HG03432 (cell line): ENCODE results near the gene KANSL1.
"Not testable (repeated sequence)": the region's sequence is repeated elsewhere in the genome, so short reads cannot be mapped to it uniquely, and the experiment has no call there.

Source experiments
- ATAC-seq: cut with Tn5 transposase; IDR thresholded peaks from one replicate; pipeline ENCODE4 v1.9.1; 2021; ENCODE audit warnings: mild to moderate bottlenecking, moderate library complexity; ENCODE audit not compliant: unreplicated experiment

Gene KANSL1, protein sequence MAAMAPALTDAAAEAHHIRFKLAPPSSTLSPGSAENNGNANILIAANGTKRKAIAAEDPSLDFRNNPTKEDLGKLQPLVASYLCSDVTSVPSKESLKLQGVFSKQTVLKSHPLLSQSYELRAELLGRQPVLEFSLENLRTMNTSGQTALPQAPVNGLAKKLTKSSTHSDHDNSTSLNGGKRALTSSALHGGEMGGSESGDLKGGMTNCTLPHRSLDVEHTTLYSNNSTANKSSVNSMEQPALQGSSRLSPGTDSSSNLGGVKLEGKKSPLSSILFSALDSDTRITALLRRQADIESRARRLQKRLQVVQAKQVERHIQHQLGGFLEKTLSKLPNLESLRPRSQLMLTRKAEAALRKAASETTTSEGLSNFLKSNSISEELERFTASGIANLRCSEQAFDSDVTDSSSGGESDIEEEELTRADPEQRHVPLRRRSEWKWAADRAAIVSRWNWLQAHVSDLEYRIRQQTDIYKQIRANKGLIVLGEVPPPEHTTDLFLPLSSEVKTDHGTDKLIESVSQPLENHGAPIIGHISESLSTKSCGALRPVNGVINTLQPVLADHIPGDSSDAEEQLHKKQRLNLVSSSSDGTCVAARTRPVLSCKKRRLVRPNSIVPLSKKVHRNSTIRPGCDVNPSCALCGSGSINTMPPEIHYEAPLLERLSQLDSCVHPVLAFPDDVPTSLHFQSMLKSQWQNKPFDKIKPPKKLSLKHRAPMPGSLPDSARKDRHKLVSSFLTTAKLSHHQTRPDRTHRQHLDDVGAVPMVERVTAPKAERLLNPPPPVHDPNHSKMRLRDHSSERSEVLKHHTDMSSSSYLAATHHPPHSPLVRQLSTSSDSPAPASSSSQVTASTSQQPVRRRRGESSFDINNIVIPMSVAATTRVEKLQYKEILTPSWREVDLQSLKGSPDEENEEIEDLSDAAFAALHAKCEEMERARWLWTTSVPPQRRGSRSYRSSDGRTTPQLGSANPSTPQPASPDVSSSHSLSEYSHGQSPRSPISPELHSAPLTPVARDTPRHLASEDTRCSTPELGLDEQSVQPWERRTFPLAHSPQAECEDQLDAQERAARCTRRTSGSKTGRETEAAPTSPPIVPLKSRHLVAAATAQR (N-terminal part only)

DNA sequence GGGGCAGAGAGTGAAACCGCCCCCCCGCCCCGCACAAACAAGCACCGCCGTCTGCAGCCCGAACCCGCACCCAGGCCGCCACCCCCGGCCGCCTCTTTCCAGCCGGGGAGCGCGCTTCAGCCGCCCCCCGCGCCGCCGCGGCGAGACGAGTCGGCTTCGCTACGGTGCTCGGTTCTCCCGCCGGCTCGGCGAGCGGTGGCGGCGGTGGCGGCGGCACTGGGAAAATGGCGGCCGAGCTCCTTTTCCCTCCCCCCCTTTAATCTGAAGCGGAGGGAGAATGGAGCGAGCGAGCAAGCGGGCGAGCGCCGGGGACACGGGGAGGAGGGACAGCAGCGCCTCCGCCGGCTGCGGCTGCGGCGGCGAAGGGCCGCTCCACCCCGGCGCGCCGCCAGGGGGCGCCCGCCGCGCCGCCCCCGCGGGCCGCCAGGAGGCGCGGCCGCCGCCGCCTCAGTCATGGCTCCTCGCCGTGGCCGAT, at the start of gene KANSL1:
Gene KANSL1 (minus strand): TSS at position 279 of the 475 bp plus-strand sequence. CDS start 21,286 bp downstream, outside the sequence.
- ATAC-seq = peak; percentile 70

DNA sequence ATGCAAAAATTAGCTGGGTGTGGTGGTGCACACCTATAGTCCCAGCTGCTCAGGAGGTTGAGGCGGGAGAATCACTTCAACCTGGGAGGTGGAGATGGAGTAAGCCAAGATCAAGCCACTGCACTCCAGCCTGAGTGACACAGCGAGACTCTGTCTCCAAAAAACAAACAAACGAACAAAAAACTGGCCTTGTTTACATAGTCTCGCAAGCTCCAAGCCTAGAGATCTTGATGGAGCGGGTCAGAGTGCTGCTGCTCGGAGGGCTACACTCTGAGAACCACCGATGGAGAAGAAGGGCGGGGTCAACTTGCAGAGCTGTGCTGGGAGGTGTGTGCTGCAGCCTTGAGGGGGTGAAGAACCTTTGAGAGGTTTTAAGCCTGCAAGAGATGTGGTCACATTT, 38.1 kb upstream of the KANSL1 start:
- ATAC-seq = not testable (repeated sequence)

DNA sequence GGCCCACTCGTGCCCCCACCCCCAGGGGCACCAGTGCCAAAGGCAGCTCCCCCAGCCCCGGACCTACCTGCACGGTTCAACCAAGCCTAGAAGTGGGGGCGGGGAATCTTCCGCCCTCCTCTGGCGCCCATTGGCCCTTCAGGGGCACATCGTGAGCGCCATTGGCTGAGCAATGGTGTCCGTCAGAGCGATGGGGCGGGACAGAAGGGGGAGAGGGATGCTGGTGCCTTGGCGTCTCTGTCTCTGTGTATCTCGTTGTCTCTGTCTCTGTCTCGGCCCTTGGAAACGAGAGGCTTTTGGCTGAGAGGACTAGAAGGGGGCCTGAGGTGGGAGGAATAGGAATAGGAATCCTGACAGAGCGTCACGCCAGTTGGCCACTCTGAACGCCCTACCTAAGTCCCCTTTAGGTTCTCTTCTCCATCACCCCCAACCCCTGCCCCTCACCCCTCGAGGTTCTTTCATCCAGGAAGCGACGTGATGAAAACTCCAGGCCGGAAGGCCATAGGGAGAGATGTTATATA, 32.1 kb upstream of the KANSL1 start:
- peak; percentile 99 for ATAC-seq

GRCh38 chr17:46224864-46225263, 31.6 kb upstream of the KANSL1 start:
- peak; percentile 54 for ATAC-seq

DNA sequence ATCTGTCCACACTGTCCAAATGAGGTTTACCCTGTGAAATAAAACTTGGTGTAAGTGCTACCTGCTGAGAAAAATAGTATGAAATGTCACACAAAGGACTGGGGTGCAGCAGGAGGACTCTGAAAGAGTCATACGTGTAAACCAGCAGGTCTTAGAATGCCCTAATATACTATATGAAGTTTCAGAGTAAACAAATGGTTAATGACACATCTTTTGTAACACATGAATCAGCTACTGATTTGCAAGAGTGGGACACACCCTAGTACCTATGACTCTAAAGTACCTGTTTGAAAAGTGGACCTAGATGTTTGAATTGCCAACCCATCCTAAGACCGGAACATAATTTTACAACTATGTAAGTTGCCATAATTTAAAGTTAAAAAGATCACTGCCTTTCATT, 29.8 kb upstream of the KANSL1 start:
- not testable (repeated sequence) for ATAC-seq

GRCh38 chr17:46216682-46217081, 23.5 kb upstream of the KANSL1 start:
- ATAC-seq = no peak

DNA sequence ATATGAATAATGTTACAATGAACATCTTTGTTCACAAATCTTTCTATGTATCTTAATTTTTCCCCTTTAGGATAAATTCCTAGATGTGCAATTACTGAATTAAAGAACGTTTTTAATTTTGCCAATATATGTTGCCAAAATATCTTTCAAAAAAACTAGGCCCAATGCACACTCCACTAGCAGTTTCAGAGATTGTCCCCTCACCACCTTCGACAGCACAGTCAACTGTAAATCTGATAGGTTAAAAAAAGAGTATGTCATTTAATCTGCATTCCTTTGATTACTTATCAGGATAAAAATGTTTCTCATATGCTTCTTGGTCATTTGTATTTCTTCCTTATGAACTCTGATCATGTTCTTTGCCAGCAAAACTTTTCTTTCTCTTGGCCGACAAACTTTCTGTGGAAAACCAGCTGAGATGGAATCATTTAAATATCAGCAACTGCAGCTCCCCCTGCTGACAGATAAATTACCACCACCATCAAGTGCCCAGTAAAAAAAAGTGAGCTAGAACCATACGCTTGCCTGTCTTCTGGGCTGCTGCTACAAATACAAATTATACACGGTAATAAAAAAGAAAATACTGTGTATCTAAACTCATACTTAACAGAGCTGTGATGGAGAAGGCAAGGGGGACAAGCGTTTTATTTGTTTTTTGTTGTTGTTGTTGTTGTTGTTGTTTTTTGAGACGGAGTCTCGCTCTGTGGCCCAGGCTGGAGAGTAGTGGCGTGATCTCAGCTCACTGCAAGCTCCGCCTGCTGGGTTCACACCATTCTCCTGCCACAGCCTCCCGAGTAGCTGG, 19.6 kb upstream of the KANSL1 start:
- ATAC-seq = no peak

DNA sequence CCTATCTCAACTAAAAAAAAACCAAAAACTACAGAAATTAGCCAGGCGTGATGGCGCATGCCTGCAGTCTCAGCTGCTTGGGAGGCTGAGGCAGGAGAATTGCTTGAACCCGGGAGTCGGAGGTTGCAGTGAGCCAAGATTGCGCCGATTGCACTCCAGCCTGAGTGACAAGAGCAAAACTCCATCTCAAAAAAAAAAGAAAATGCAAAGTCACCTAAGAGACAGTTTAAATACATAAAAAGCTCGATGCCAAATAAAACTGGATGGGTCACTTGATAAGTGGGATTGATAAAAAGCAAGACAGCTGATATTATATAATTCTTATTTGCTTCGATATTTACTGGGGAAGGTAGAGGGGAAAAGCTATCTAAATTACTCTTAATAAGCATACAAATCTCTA, 15.8 kb upstream of the KANSL1 start:
- ATAC-seq = no peak

DNA sequence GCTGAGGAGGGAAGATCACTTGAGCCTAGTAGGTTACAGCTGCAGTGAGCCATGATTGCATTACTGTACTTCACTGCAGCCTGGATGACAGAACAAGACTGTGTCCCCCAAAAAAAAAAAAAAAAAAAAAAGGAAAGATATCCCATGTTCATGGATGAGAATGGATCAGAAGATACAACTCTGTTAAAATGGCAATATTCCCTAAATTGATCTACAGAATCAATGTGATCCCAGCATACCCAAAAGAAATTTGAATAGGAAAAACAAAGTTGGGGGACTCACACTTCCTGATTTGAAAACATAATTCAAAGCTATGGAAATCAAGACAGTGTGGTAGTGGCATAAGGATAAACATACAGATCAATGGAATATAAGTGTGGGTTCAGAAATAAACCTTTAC, 12.7 kb upstream of the KANSL1 start:
- no peak for ATAC-seq

GRCh38 chr17:46202424-46202823, 9.2 kb upstream of the KANSL1 start:
- ATAC-seq = no peak

GRCh38 chr17:46201491-46201890, 8.3 kb upstream of the KANSL1 start:
- no peak for ATAC-seq

- ATAC-seq = no peak
These were observed 7.0 kb upstream of the KANSL1 start for GRCh38 chr17:46200197-46200596.

DNA sequence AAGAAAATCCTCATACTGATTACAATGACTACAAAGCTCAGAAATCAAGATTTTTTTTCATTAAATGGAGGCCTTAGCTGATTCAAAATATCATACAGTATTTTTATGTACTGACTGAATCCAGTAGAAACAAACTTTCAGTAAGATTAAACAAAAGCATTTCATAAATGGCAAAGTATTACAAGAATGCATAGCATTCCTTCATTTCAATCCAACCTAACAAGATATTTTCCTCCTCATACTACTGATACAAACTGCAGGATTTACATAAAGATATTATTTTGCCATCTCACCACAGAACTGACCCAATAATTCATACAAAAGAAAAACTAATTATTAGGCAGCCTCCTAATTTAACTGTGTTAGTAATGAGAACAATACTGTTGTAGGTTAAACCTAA, 6.2 kb upstream of the KANSL1 start:
- no peak for ATAC-seq

DNA sequence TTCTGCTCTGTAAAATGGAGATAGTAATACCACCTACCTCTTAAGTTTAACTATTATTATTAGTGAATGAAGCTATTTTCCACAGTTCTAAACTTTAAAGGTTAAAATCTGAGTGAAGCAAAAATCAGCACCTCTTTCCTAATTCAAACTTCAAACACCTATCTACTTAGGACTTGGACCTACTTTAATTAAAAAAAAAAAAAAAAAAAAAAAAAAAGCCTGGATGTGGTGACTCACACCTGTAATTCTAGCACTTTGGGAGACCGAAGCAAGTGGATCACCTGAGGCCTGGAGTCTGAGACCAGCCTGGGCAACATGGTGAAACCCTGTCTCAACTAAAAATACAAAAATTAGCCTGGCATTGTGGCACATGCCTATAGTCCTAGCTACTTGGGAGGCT, 5.0 kb upstream of the KANSL1 start:
- no peak for ATAC-seq

- no peak for ATAC-seq
These were observed 4.3 kb upstream of the KANSL1 start for GRCh38 chr17:46197530-46197929.

- no peak for ATAC-seq
These were observed 2.9 kb upstream of the KANSL1 start for GRCh38 chr17:46195939-46196716.

- no peak for ATAC-seq
These were observed 2.1 kb upstream of the KANSL1 start for GRCh38 chr17:46195217-46195855.

DNA sequence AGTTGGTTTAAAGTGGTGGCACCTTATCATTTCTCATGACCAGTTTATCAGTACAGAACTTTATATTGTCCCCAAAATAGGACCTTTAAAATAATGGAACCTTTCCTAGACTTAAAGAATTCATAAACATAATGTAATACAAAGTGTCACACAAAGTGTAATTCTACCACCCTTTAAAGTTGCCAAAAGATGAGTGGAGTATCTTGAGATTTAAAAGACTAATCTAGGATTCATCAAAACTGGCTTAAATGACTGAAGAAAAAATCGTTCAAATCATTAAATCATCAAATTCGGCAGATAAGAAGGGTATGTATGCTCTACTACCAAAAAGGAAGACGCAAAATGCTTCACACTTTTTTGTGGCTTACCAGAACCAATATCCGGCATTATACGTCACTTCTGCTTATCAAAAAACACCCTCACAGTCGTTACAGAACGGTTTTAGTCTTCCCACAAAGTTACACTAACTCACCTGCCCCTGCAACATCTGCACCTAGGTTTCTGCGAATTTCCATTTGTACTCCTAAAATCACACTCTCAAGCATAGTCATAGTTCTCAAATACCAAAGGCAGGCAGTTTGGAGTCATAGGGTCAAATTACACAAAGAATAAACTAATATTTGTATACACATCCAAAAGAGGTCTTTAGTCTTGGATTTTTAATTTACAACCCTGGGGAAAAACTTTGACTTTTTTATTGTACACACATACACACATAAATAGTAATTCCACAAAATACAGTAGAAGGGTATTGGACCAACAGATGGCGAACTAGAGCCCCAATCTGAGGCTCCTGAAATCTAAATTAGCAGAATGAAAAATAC, 1.4 kb upstream of the KANSL1 start:
- no peak for ATAC-seq
